Panc1 (cell line): ENCODE measurements around the gene OAT.

Experiments used
- POLR2AphosphoS5 ChIP-seq: IDR thresholded peaks from 2 replicates; pipeline ENCODE4 v1.6.1; 2012; ENCODE audit warnings: mild to moderate bottlenecking, low read depth, low read length, moderate library complexity
- SIN3A ChIP-seq: IDR thresholded peaks from 2 replicates; pipeline ENCODE4 v1.6.1; 2012; ENCODE audit warnings: low read depth, mild to moderate bottlenecking, low read length, moderate library complexity, borderline replicate concordance; ENCODE audit not compliant: insufficient read depth
- TCF7L2 ChIP-seq: IDR thresholded peaks from 2 replicates; pipeline ENCODE4 v1.6.1; 2011; ENCODE audit warnings: mild to moderate bottlenecking, low read depth, low read length, inconsistent platforms
- TF ChIP-seq, protein P1 (sequence below): fragments of 450-650 bp; IDR thresholded peaks from 2 replicates; pipeline ENCODE4 v1.5.1; 2017; ENCODE audit warnings: mild to moderate bottlenecking

DNA sequence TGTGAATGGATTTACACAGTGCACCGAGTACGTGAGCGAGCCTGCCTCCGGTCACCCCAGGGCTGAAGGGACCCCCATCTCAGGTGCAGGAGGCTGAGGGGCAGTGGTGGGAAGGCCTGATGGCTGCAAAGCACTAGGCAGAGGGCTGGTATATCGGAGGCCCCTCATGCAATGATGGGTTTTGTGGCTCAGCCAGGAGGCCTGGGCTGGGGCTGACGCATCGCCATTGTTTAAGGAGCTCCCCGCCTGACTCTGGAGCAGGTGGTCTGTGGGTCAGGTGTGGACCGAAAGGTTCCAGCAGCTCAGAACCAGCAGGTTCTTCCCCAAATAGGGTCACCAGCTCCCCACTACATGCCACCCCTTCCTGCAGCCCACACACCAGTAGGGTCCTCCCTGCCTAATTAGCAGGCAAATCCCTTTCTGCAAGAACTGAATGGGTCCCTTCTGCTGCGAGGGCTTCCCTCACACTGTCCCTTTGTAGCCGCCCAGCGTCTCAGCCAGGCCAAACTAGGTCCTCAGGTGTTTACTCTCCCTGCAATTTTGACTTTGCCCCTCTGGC, 33.0 kb downstream of the OAT start:
- no peak for TF ChIP-seq TCF7L2
- TF ChIP-seq, protein P1, sequence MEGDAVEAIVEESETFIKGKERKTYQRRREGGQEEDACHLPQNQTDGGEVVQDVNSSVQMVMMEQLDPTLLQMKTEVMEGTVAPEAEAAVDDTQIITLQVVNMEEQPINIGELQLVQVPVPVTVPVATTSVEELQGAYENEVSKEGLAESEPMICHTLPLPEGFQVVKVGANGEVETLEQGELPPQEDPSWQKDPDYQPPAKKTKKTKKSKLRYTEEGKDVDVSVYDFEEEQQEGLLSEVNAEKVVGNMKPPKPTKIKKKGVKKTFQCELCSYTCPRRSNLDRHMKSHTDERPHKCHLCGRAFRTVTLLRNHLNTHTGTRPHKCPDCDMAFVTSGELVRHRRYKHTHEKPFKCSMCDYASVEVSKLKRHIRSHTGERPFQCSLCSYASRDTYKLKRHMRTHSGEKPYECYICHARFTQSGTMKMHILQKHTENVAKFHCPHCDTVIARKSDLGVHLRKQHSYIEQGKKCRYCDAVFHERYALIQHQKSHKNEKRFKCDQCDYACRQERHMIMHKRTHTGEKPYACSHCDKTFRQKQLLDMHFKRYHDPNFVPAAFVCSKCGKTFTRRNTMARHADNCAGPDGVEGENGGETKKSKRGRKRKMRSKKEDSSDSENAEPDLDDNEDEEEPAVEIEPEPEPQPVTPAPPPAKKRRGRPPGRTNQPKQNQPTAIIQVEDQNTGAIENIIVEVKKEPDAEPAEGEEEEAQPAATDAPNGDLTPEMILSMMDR: no peak
- TF ChIP-seq POLR2AphosphoS5: no peak
- no peak for TF ChIP-seq SIN3A
